Tibial nerve (tissue), 4 donors: ENCODE data around the gene CCDC91.

ENCODE experiments used
- EP300 ChIP-seq, 2 donors: sonication (generic); formaldehyde crosslinking; IDR thresholded peaks; one replicate each; pipeline ENCODE4 v1.6.1; 2017; ENCODE audit warnings: antibody characterized with exemption in 2 of 2, mild to moderate bottlenecking in 1 of 2
- POLR2A ChIP-seq, 2 donors: fragments of 450-650 bp; IDR thresholded peaks; one replicate each; pipeline ENCODE4 v1.6.1; 2017; ENCODE audit warnings: antibody characterized with exemption in 2 of 2, mild to moderate bottlenecking in 2 of 2, moderate library complexity in 2 of 2
- TF ChIP-seq, protein P1 (sequence below), 5 experiments: fragments of 200-600 bp in 3 of 5; fragments of 450-650 bp in 2 of 5; sonication (generic) in 3 of 5; IDR thresholded peaks; one replicate each; pipeline ENCODE4 v1.5.1; 2016 to 2019; ENCODE audit warnings: antibody characterized with exemption in 5 of 5, mild to moderate bottlenecking in 3 of 5, moderate library complexity in 2 of 5

DNA sequence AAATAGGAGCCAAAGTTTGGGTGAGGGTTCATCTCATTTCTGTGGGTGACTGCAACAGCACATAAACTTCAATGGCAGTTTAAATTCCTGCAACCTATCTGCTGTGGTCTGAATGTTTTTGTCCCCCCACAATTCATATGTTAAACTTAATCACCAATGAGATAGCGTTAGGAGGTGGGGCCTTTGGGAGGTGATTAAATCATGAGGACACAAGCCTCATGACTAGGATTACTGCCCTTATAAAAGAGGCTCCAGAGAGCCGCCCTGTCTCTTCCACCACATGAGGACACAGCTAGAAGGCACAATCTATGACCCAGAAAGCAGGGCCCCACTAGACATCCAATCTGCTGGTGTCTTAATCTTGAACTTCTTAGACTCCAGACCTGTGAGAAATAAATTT lies 3.8 kb upstream of the CCDC91 start:
- TF ChIP-seq, protein P1, sequence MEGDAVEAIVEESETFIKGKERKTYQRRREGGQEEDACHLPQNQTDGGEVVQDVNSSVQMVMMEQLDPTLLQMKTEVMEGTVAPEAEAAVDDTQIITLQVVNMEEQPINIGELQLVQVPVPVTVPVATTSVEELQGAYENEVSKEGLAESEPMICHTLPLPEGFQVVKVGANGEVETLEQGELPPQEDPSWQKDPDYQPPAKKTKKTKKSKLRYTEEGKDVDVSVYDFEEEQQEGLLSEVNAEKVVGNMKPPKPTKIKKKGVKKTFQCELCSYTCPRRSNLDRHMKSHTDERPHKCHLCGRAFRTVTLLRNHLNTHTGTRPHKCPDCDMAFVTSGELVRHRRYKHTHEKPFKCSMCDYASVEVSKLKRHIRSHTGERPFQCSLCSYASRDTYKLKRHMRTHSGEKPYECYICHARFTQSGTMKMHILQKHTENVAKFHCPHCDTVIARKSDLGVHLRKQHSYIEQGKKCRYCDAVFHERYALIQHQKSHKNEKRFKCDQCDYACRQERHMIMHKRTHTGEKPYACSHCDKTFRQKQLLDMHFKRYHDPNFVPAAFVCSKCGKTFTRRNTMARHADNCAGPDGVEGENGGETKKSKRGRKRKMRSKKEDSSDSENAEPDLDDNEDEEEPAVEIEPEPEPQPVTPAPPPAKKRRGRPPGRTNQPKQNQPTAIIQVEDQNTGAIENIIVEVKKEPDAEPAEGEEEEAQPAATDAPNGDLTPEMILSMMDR (IDR thresholded peaks at IDR 0.05): no peak
- TF ChIP-seq POLR2A (IDR thresholded peaks at IDR 0.05) (no peak), EP300 (IDR thresholded peaks at IDR 0.05) (no peak)
